Activated T-helper 2 cell treated with anti-CD3 and anti-CD28 coated beads, Interferon-gamma antibody, Interleukin-2, Interleukin-4, amounts not matched to agents 10 μg/mL and 5 μg/mL and 100 μg/mL, durations not matched to agents 14 hours and 24 hours and 36 hours (primary cell): ENCODE results near the gene NR3C2. TPM values are rescaled to one million over a fixed set of nuclear protein-coding genes. Genes with fewer than 3 reads are reported as not detected.

Source experiments
- DNase-seq: peaks from one replicate; pipeline ENCODE4 v3.0.0; 2021; ENCODE audit warnings: low spot score
- H3K27ac Mint-ChIP-seq: one replicate; pipeline ENCODE4 v1.8.0; 2021; ENCODE audit warnings: mixed read lengths
- H3K27me3 Mint-ChIP-seq: one replicate; pipeline ENCODE4 v1.8.0; 2021; ENCODE audit warnings: low read depth, mixed read lengths
- H3K36me3 Mint-ChIP-seq: one replicate; pipeline ENCODE4 v1.8.0; 2021; ENCODE audit warnings: low read depth, mixed read lengths
- H3K4me1 Mint-ChIP-seq: one replicate; pipeline ENCODE4 v1.8.0; 2021; ENCODE audit warnings: low read depth, mixed read lengths
- H3K4me3 Mint-ChIP-seq: one replicate; pipeline ENCODE4 v1.8.0; 2021; ENCODE audit warnings: low read depth, mild to moderate bottlenecking, moderate library complexity, mixed read lengths
- H3K9me3 Mint-ChIP-seq: one replicate; pipeline ENCODE4 v1.8.0; 2021; ENCODE audit warnings: mixed read lengths
- intact Hi-C: fragments of 100-400 bp; cut with micrococcal nuclease; formaldehyde crosslinking; loops from one replicate; pipeline ENCODE4 v1.15.1; 2023
- total RNA-seq: library from RNA; stranded (reverse); gene quantifications from 2 replicates; pipeline ENCODE4 v1.2.3, GENCODE V29; 2022

The NR3C2 gene
- total RNA-seq, 1 donor from 2014 or later = 0.32 TPM

- DNase-seq = no peak
- H3K9me3 Mint-ChIP-seq = no peaks in the 10 kb centered on the region
- no peak overlapping the region for H3K4me3 Mint-ChIP-seq
- no peak overlapping the region for H3K27ac Mint-ChIP-seq
- H3K36me3 Mint-ChIP-seq = no peaks in the 10 kb centered on the region
- H3K4me1 Mint-ChIP-seq = peaks cover 4% of the 10 kb centered on the region
- intact Hi-C loops = no loop called here
- H3K27me3 Mint-ChIP-seq = peaks cover 3% of the 10 kb centered on the region
Observed at GRCh38 chr4:148430854-148431253, 11.4 kb downstream of the NR3C2 start.

GRCh38 chr4:148429206-148429605, 13.0 kb downstream of the NR3C2 start:
- H3K27me3 Mint-ChIP-seq = peaks cover 3% of the 10 kb centered on the region

GRCh38 chr4:148426643-148427042, 15.6 kb downstream of the NR3C2 start:
- no peak for DNase-seq
- no peak overlapping the region for H3K4me3 Mint-ChIP-seq

More at GRCh38 chr4:148429206-148429605, 13.0 kb downstream of the NR3C2 start:
- intact Hi-C loops = no loop called here
- H3K4me3 Mint-ChIP-seq = no peak overlapping the region
- DNase-seq = no peak
- peaks cover under 1% of the 10 kb centered on the region for H3K4me1 Mint-ChIP-seq
- H3K27ac Mint-ChIP-seq = no peak overlapping the region
- H3K9me3 Mint-ChIP-seq = no peaks in the 10 kb centered on the region
- H3K36me3 Mint-ChIP-seq = no peaks in the 10 kb centered on the region

GRCh38 chr4:148425327-148426110, 16.7 kb downstream of the NR3C2 start:
- no peaks in the 10 kb centered on the region for H3K9me3 Mint-ChIP-seq
- H3K36me3 Mint-ChIP-seq = no peaks in the 10 kb centered on the region
- DNase-seq = no peak
- no peak overlapping the region for H3K4me3 Mint-ChIP-seq
- no peak overlapping the region for H3K27ac Mint-ChIP-seq
- H3K4me1 Mint-ChIP-seq = no peaks in the 10 kb centered on the region
- intact Hi-C loops = no loop called here
- no peaks in the 10 kb centered on the region for H3K27me3 Mint-ChIP-seq

More at GRCh38 chr4:148426643-148427042, 15.6 kb downstream of the NR3C2 start:
- H3K27me3 Mint-ChIP-seq = peaks cover 2% of the 10 kb centered on the region
- no peaks in the 10 kb centered on the region for H3K36me3 Mint-ChIP-seq
- H3K9me3 Mint-ChIP-seq = no peaks in the 10 kb centered on the region
- H3K27ac Mint-ChIP-seq = no peak overlapping the region
- intact Hi-C loops = no loop called here
- no peaks in the 10 kb centered on the region for H3K4me1 Mint-ChIP-seq

- H3K36me3 Mint-ChIP-seq = no peaks in the 10 kb centered on the region
- no peaks in the 10 kb centered on the region for H3K9me3 Mint-ChIP-seq
- H3K4me3 Mint-ChIP-seq = no peak overlapping the region
- no peak for DNase-seq
- no peaks in the 10 kb centered on the region for H3K27me3 Mint-ChIP-seq
- intact Hi-C loops = no loop called here
- H3K4me1 Mint-ChIP-seq = no peaks in the 10 kb centered on the region
- no peak overlapping the region for H3K27ac Mint-ChIP-seq
Observed at GRCh38 chr4:148420397-148420796, 21.8 kb downstream of the NR3C2 start.

- H3K27me3 Mint-ChIP-seq = no peaks in the 10 kb centered on the region
- DNase-seq = no peak
- H3K27ac Mint-ChIP-seq = no peak overlapping the region
- H3K4me3 Mint-ChIP-seq = no peak overlapping the region
- intact Hi-C loops = no loop called here
- no peaks in the 10 kb centered on the region for H3K9me3 Mint-ChIP-seq
- no peaks in the 10 kb centered on the region for H3K4me1 Mint-ChIP-seq
- no peaks in the 10 kb centered on the region for H3K36me3 Mint-ChIP-seq
Observed at GRCh38 chr4:148415500-148415899, 26.7 kb downstream of the NR3C2 start.

GRCh38 chr4:148412460-148412994, 29.7 kb downstream of the NR3C2 start:
- H3K9me3 Mint-ChIP-seq = no peaks in the 10 kb centered on the region
- no peak for DNase-seq
- H3K36me3 Mint-ChIP-seq = no peaks in the 10 kb centered on the region
- H3K4me1 Mint-ChIP-seq = no peaks in the 10 kb centered on the region
- H3K4me3 Mint-ChIP-seq = no peak overlapping the region
- H3K27me3 Mint-ChIP-seq = no peaks in the 10 kb centered on the region
- H3K27ac Mint-ChIP-seq = no peak overlapping the region
- intact Hi-C loops = no loop called here

- Mint-ChIP-seq H3K27me3 (no peaks in the 10 kb centered on the region), H3K36me3 (no peaks in the 10 kb centered on the region), H3K9me3 (no peaks in the 10 kb centered on the region), H3K4me3 (no peak overlapping the region), H3K27ac (no peak overlapping the region), H3K4me1 (no peaks in the 10 kb centered on the region)
- intact Hi-C loops = no loop called here
- DNase-seq = no peak
Observed at GRCh38 chr4:148405161-148405893, 36.9 kb downstream of the NR3C2 start.

GRCh38 chr4:148398988-148399387, 43.2 kb downstream of the NR3C2 start:
- intact Hi-C loops = no loop called here
- Mint-ChIP-seq H3K9me3 (no peaks in the 10 kb centered on the region), H3K4me1 (no peaks in the 10 kb centered on the region), H3K36me3 (no peaks in the 10 kb centered on the region), H3K27ac (no peak overlapping the region), H3K27me3 (peaks cover 2% of the 10 kb centered on the region), H3K4me3 (no peak overlapping the region)
- no peak for DNase-seq

GRCh38 chr4:148397771-148398170, 44.4 kb downstream of the NR3C2 start:
- no peaks in the 10 kb centered on the region for H3K9me3 Mint-ChIP-seq
- intact Hi-C loops = no loop called here
- H3K4me3 Mint-ChIP-seq = no peak overlapping the region
- peaks cover 2% of the 10 kb centered on the region for H3K27me3 Mint-ChIP-seq
- DNase-seq = no peak
- no peaks in the 10 kb centered on the region for H3K4me1 Mint-ChIP-seq
- H3K36me3 Mint-ChIP-seq = no peaks in the 10 kb centered on the region
- H3K27ac Mint-ChIP-seq = no peak overlapping the region

GRCh38 chr4:148396986-148397673, 45.1 kb downstream of the NR3C2 start:
- Mint-ChIP-seq H3K4me1 (no peaks in the 10 kb centered on the region), H3K27ac (no peak overlapping the region), H3K36me3 (no peaks in the 10 kb centered on the region), H3K4me3 (no peak overlapping the region), H3K9me3 (no peaks in the 10 kb centered on the region), H3K27me3 (peaks cover 2% of the 10 kb centered on the region)
- no peak for DNase-seq
- intact Hi-C loops = no loop called here

- DNase-seq = no peak
- peaks cover 2% of the 10 kb centered on the region for H3K27me3 Mint-ChIP-seq
- no peaks in the 10 kb centered on the region for H3K36me3 Mint-ChIP-seq
- intact Hi-C loops = no loop called here
- H3K4me1 Mint-ChIP-seq = no peaks in the 10 kb centered on the region
- no peaks in the 10 kb centered on the region for H3K9me3 Mint-ChIP-seq
- no peak overlapping the region for H3K4me3 Mint-ChIP-seq
- no peak overlapping the region for H3K27ac Mint-ChIP-seq
Observed at GRCh38 chr4:148395771-148396170, 46.4 kb downstream of the NR3C2 start.
